Thyroid gland (tissue), 4 donors: Measurements from ENCODE around the gene ITGAV.

Source experiments
- CTCF ChIP-seq, 6 experiments: fragments of 200-600 bp in 3 of 6; fragments of 450-650 bp in 3 of 6; sonication (generic) in 3 of 6; IDR thresholded peaks; one replicate each; pipeline ENCODE4 v1.5.1; 2016 to 2019; ENCODE audit warnings: antibody characterized with exemption in 6 of 6, mild to moderate bottlenecking in 2 of 6, inconsistent platforms in 1 of 6, moderate library complexity in 1 of 6
- POLR2A ChIP-seq, 2 donors: fragments of 450-650 bp; IDR thresholded peaks; one replicate each; pipeline ENCODE4 v1.6.1; 2017; ENCODE audit warnings: antibody characterized with exemption in 2 of 2, mild to moderate bottlenecking in 2 of 2, moderate library complexity in 1 of 2

DNA sequence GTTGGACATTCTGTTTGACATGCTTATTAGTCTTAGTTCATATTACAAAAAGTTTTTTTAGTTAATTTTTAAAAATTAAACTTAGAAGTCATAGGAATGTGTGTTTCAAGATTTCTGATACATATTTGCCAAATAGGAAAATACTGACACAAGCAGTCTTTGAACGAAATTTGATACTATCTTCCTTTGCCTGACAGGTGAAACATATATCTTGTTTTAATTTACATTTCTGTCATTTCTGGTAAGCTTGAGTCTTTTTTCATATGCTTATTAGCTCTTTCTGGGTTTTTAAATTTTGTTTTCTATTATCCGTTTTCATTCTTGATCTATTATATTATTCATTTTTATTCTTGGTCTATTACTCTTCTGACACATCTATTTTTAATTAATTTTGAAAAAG lies 24.5 kb downstream of the ITGAV start:
- TF ChIP-seq CTCF (IDR thresholded peaks at IDR 0.05) (no peak), POLR2A (IDR thresholded peaks at IDR 0.05) (no peak)
